MV-4-11 (cell line): ENCODE measurements around the gene TOPBP1.

Experiments
- DNase-seq: peaks from one replicate; lab custom pipeline; 2025; lab: John Stamatoyannopoulos, UW

The TOPBP1 gene

GRCh38 chr3:133607816-133608215, 53.9 kb downstream of the TOPBP1 start:
- DNase-seq, result no peak

GRCh38 chr3:133606902-133607301, 54.8 kb downstream of the TOPBP1 start:
- DNase-seq, result no peak

GRCh38 chr3:133606342-133606741, 55.4 kb downstream of the TOPBP1 start:
- DNase-seq, result no peak

GRCh38 chr3:133600572-133601081, 61.1 kb downstream of the TOPBP1 start:
- DNase-seq, result no peak

GRCh38 chr3:133599280-133599679, 62.5 kb downstream of the TOPBP1 start:
- DNase-seq, result no peak

DNA sequence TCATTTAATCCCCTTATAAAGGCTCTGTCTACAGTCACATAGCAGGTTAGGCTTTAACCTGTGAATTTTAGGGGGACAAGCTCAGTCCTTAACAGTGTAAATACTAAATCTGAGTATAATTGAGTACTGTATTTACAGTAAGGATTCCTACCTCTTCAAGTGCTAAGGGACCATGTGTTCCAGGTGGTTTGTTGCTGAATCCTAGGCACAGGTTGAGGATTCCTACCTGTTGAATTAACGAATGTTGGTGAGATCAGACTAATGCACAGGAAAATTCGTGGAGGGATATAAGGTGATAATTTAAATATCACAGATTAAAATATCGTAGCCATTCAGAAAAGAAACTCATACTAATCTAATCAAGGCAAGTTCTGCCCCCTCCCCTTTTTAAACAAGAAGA, 63.3 kb downstream of the TOPBP1 start:
- no peak for DNase-seq

GRCh38 chr3:133595341-133595740, 66.4 kb downstream of the TOPBP1 start:
- no peak for DNase-seq

DNA sequence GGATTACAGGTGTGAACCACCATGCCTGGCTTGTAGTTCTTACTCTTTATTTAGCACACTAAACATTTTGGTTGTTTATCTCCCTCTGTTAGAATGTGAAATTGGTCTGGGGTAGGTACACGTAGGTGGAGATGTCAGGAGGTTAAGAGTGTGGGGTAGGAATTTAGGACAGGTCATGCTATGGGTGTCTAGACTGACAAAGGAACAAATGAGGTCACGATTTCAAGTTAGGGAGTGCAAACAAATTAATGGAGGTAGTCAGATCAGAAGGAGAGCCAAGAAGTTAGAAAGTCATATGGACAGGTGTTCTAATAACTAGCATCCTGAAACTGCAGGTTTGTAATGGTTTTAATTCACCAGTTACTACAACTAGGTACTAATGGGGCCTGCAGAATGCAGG, 68.5 kb downstream of the TOPBP1 start:
- DNase-seq, result no peak

GRCh38 chr3:133592843-133593242, 68.9 kb downstream of the TOPBP1 start:
- DNase-seq, result no peak

DNA sequence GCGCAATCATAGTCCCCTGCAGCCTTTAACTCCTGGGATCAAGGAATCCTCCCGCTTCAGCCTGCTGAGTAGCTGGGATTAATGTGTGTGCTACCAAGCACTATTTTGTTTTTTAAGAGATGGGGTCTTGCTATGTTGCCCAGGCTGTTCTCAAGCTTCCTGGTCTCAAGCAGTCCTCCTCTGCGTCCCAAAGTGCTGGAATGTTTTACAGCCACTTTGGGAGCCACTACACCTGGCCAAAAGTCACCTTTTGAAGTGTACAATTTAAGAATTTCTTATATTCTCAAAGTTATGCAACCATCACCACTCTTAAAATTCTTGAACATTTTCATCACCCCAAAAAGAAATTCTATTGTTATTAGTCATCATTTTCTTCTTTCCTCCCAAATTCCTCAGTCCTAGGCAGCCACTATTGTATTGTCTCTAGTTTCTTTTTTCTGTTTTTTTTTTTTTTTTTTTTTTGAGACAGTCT, 70.4 kb downstream of the TOPBP1 start:
- DNase-seq, result no peak

GRCh38 chr3:133589503-133589902, 72.2 kb downstream of the TOPBP1 start:
- DNase-seq, result no peak

- no peak for DNase-seq
Measured at GRCh38 chr3:133588784-133589465, 72.8 kb downstream of the TOPBP1 start.

DNA sequence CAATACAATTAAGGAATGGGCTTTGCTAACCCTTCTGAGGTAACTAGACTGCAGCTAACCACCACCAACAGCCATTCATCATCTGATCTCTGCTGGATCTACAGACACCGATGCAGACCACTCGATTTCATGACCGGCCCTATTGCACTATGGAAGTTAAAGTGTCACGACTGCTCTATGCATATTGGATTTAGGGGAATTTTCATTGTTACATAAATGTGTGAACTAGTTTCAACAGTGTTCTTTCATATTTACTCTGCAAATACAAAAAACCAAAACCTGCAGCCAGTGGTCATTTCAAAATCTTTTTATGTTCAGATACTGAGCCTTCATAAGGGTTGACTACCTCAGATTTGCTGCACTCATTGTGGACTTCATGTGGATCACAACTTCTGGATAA, 73.7 kb downstream of the TOPBP1 start:
- no peak for DNase-seq

GRCh38 chr3:133583396-133583795, 78.3 kb downstream of the TOPBP1 start:
- no peak for DNase-seq

DNA sequence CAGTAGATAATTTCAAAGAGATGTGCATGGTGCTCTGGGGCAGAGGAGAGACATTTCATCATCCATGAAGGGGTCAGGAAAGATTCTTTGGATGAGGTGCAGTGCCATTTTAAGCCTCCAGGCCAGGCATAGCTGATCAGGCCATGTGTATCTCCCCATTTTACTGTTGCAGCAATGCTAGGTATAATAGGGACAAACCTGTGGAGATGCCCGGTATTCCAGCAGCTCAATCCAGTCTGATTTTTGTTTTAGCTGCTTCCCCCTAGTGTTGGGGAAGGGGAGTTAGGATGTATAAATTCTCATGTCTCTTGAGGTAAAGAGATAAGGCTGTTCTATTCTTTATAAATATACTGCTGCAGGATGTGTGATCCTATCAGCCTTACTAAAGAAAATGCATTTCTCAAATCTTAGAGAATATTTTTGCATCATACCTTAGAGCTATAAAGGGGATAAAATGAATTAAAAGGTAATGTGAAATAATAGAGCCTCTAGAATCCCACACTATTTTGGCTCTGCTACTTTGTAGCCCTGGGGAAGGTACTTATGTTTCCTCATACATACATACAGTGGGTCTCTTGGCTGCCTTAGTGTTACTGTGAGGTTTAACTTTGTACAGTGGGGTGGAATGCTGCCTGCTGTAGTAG, 83.1 kb downstream of the TOPBP1 start:
- no peak for DNase-seq

DNA sequence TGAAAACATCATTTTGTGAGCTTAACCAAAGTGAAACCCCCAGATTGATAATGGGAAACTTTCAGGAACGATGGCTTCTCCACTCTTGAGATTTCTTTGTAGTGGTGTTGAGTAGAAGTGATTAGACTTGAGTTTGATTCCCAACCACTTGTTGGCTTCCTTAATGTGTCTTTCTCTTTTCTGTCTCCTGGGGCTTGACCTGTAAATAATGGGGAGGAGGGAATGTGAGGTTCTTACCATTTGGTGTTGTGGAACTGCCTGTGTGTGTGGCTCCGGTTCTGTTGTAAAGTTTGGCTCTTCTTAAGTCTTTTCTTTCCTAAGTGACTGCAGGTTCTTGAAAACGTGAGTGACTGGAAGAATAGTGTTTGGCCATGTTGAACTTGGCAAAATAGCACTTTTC, 85.6 kb downstream of the TOPBP1 start:
- DNase-seq, result no peak

DNA sequence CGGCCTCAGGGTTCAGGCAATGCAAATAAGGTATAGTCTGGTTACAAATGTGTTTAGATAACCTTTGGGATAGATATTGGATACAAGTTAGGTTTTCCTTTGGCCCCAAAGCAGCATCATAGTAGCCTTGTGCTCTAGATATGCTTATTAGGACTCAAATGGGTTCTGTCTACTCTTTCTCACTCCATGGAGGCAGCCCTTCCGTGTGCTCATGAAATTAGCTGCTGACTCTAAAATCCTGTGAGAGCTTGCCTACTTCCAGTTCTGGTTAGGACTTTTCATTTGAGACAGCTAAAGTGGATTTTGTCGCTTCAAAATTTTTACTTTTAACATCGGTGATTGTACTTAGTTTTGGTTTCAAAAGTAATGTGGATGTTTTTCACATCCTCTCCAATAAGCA, 86.7 kb downstream of the TOPBP1 start:
- DNase-seq, result no peak

DNA sequence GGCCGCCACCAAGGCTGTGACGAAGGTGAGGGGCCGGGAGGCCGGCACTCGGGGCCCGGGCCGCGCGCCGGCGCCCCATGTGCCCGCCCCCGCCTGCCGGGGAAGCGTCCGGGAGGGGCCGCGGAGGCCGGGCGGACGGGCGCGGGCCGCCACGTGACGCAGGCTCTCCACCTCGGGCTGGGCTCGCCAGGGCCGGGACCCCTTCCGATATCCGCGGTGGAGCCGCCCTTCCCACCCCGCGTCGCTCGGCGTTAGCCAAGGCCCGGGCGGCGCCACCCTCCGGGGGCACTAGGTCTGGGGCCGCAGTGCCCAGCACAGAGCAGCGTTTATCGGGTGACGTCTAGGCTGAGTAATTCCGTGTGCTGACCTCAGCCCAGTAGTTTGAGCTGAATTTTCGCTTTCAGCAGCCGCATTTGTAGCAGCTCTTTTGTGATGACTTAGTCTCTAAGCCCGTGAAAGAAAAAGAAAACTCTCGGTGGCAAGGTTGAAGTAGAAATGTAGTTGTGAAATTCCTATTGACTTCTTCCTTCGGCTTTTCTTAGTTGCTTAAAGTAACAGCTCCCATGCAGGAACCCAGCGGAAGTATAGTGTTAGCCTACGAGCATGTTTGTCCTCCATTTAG, 87.4 kb downstream of the TOPBP1 start:
- DNase-seq, result no peak

DNA sequence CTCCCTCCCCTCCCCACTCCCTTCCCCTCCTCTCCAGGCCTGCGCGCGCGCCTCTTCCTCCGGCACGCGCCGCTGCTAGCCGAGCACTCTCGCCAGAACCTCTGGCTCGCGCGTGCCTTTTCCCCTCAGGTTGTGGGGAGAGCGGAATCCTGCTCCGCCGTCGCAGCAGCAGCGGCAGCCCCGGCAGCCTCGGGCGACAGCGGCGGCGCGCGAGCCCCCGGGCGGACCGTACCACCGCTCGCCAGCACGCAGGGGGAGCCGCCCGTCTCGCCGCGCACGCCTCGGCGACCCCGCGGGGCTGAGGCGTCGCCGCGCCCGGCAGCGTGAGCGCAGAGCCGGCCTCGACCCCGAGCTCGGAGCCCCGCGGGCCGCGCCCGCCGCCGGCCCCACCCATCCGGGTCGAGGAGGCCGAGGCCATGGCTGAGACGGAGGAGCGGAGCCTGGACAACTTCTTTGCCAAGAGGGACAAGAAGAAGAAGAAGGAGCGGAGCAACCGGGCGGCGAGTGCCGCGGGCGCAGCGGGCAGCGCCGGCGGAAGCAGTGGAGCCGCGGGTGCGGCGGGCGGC, 88.0 kb downstream of the TOPBP1 start, which contains the start of gene CDV3:
Gene CDV3 (plus strand): TSS at position 58 of the 566 bp plus-strand sequence. CDS start 359 bp downstream, at position 417.
- no peak for DNase-seq

DNA sequence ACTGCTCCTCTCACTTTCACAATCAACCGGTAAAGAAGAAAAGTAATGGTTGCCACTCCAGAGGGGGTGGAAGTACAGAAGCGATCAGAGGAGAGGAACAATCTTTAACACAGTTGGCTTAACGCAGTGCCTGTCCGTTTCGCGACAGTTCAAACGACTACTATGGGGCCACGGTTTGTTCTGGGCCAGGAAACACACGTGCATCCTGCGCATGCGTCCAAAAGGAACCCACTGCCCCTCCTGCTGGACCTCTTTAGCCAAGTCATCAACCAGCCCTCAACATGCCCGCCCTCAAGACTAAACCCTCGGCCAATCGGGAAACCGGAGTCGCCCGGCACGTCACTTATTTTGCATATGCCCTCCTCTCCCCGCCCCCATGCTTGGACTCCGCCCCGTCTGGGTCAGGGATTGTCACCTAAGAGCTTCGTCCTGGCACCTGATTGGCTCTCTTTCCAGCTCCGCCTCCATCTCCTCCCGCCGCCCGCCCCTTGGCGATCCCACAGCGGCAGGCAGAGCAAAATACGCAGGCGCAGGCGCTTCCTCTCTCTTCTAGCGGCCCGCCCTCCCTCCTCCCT, 88.6 kb downstream of the TOPBP1 start:
- DNase-seq, result no peak

DNA sequence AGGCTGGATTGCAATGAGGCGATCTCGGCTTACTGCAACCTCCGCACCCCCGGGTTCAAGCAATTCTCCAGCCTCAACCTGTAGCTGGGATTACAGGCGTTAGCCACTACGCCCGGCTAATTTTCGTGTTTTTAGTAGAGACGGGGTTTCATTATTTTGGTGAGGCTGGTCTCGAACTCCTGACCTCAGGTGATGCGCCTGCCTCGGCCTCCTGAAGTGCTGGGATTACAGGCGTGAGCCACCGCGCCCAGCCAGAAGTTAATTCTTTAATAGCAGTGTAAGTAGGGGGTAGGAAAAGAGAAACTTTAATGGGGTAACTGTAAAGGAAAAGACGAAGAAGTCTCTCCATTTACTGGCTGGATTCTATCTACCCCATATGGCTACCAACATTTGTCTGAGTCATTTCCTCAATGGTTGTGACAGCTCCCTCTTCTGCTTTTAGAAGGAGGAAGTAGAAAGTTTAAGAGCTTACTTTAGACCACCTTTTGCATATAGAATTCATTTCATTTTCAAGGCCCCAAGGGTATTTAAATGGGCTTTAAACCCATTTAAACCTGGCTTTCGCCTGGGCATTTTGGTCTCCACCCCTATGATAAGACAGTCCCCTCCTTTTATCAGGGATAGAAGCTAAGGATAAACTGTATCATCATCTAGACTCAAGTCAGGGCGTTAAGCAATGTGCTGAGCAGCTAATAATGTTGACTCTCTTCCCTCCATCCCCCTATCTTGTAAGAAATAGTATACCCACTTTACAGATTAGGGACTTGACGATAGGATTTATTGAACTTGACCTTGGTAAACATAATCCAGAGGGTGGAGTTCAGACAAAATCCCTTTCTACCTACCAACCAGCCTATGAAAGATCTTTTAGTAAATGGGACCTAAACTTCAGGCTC, 89.3 kb downstream of the TOPBP1 start:
- no peak for DNase-seq
